RWPE1 (cell line): ENCODE data around the gene GOLGA3.
"Not testable (repeated sequence)": the region's sequence is repeated elsewhere in the genome, so short reads cannot be mapped to it uniquely, and the experiment has no call there.

Experiments used
- CTCF ChIA-PET: fragments of 350-600 bp; sonication (Branson Sonifier 250); formaldehyde crosslinking; extraction: SDS; loops from one replicate; lab custom pipeline; 2021; lab: Yijun Ruan, JAX
- POLR2A ChIA-PET: fragments of 400-600 bp; formaldehyde crosslinking; extraction: SDS; loops from one replicate; lab custom pipeline; 2020; ENCODE audit warnings: antibody characterized with exemption; ENCODE audit not compliant: low non-redundant PET; lab: Yijun Ruan, JAX
- DNase-seq: peaks from one replicate; pipeline ENCODE4 v3.0.0; 2012; ENCODE audit warnings: low spot score
- H3K27ac ChIP-seq: fragments of 450-650 bp; 2 replicates; pipeline ENCODE4 v1.5.1; 2017
- CTCF ChIP-seq: fragments of 450-650 bp; conservative IDR thresholded peaks from 2 replicates; pipeline ENCODE4 v1.5.1; 2017; ENCODE audit warnings: low read depth, mild to moderate bottlenecking

Gene GOLGA3

DNA sequence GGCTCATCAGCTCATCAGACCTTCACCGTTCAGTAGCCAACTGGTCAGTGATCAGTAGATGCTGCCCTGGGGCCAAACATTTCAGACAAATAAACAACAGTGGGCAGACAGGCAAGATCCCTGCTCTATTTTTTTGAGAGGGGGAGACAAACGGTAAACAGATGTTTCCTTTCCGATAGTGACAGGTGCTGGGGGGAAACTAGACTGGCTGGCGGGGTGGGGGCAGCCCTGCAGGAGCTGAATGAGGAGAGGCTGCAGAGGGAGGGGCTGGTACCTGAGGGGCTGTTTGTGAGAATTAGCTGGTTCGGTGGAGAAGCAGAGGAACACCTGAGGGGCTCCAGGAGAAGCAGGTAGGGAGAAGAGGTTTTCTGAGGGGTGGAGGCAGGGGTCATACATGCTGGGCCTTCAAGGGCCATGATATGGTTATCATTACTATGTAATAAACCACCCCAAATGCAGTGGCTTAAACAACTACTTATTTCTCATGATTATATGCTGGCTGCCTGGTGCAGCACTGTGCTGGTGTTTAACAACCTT is 8.2 kb upstream of the GOLGA3 start:
- no peak for TF ChIP-seq CTCF
- no peak overlapping the region for H3K27ac ChIP-seq
- no peak for DNase-seq
- ChIA-PET POLR2A (no interaction called here), CTCF (no interaction called here)

DNA sequence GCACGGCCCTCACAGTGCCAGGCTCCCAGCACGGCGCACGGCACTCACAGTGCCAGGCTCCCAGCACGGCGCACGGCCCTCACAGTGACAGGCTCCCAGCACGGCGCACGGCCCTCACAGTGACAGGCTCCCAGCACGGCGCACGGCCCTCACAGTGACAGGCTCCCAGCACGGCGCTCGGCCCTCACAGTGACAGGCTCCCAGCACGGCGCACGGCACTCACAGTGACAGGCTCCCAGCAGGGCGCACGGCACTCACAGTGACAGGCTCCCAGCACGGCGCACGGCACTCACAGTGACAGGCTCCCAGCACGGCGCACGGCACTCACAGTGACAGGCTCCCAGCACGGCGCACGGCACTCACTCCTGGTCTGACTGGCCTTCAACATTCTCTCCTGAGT is 7.6 kb upstream of the GOLGA3 start:
- CTCF ChIA-PET, POLR2A ChIA-PET, DNase-seq, H3K27ac ChIP-seq: not testable (repeated sequence)

DNA sequence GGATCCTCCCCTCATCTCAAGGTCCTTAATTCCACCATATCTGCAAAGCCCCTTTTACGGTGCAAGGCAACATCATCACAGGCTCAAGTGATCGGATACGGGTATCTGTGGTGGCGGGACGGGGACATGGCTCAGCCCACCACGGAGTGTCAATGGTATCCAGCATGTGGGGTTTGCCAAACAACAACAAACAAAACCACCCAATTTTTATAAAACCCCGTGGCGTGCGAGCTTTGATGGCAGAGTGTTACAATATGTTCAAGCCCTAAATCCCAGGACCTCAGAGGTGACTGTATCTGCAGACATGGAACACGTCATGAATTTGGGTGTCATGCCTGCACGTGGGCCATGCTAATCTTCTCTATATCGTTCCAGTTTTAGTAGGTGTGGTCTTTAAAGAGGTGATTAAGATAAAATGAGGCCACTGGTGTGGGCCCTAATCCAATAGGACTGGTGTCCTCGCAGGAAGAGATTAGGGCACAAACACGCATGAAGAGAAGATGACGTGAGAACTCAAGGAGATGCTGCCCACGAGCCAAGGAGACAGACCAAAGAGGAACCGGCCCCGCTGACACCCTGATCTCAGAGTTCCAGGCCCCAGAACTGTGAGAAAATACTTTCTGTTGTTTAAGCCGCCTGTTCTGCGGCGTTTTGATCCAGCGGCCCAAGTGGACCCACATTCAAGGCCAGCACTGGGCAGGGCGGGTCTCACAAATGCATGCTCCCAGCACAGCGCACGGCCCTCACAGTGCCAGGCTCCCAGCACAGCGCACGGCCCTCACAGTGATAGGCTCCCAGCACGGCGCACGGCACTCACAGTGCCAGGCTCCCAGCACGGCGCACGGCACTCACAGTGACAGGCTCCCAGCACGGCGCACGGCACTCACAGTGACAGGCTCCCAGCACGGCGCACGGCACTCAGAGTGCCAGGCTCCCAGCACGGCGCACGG is 6.7 kb upstream of the GOLGA3 start:
- TF ChIP-seq CTCF = no peak
- CTCF ChIA-PET = no interaction called here
- no peak overlapping the region for H3K27ac ChIP-seq
- POLR2A ChIA-PET = no interaction called here
- no peak for DNase-seq

DNA sequence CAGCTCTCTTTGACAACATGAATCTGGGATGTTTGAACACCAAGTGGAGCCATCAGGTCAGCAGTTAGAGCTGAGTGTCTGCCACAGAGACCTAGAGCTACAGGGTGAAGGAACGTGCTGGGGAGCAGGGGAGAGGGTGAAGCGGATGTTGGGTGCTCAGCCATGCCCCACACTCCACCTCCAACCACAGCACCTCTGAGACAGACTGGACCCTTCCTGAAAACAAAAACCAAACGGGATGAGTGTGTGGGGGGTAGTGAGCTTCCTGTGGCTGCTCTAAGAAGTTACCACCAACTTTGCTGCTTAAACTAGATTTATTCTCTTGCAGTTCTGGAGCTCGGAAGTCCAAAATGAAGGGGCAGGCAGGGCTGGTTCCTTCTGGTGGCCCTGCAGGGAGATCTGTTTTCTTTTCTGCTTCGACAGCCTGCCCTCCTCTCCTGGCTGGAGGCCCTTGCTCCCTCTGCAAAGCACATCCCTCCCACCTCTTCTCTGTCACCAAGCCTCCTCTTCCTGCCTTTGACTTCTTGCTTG is 5.6 kb upstream of the GOLGA3 start:
- CTCF ChIA-PET = interaction anchor here (0.6 to 1.0 kb wide), 2 partner anchors 11 to 13 kb away, joined by 3 read pairs; no protein-coding TSS in a partner anchor
- TF ChIP-seq CTCF = no peak
- no peak for DNase-seq
- H3K27ac ChIP-seq = no peak overlapping the region
- POLR2A ChIA-PET = no interaction called here

DNA sequence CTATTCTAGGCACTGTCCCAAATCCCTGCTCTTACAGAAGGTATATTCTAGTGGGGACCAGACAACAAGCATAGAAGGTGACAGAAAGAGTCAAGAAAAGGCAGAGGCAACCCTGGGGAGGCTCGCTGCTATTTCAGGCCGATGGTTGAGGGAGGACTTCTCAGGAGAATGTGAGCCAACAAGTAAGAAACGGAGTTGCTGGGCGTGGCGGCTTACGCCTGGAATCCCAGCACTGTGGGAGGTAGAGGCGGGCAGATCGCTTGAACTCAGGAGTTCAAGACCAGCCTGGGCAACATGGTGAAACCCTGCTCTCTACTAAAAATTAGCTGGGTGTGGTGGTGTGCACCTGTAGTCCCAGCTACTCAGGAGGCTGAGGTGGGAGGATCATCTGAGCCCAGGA is 4.7 kb upstream of the GOLGA3 start:
- ChIA-PET POLR2A (no interaction called here), CTCF (no interaction called here)
- no peak overlapping the region for H3K27ac ChIP-seq
- TF ChIP-seq CTCF = no peak
- no peak for DNase-seq

DNA sequence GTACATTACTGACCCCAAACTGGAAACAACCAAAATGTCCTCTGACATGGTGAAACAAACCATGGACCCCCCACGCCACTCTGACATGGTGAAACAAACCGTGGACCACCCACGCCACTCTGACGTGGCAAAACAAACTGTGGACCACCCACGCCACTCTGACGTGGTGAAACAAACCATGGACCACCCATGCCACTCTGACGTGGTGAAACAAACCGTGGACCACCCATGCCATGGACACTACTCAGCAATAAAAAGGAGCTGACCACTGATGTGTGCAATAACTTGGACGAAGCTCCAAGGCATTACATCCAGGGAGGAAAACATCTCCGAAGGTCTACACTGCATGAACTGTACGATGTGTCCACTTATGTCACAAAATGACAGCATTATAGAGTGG is 3.1 kb upstream of the GOLGA3 start:
- no peak for DNase-seq
- ChIA-PET CTCF (no interaction called here), POLR2A (no interaction called here)
- no peak overlapping the region for H3K27ac ChIP-seq
- no peak for TF ChIP-seq CTCF
